MM.1S (cell line): ENCODE data around the gene DSCAML1.

Experiments used
- DNase-seq: peaks from one replicate; pipeline ENCODE4 v3.0.0-alpha.2; 2015
- H2AFZ ChIP-seq: fragments of 300-600 bp; sonication (generic); 2 replicates; pipeline ENCODE4 v1.6.0; 2016; ENCODE audit warnings: antibody characterized with exemption, low read length
- H3F3A ChIP-seq: fragments of 300-600 bp; sonication (generic); 2 replicates; pipeline ENCODE4 v1.6.1; 2016; ENCODE audit warnings: mild to moderate bottlenecking, antibody characterized with exemption, low read length, moderate library complexity, mixed read lengths; ENCODE audit not compliant: insufficient read depth
- H3K27ac ChIP-seq: fragments of 300-600 bp; sonication (generic); 2 replicates; pipeline ENCODE4 v1.5.1; 2016; ENCODE audit warnings: mild to moderate bottlenecking, low read length
- H3K27me3 ChIP-seq: fragments of 300-600 bp; sonication (generic); replicated peaks from 2 replicates; pipeline ENCODE4 v1.6.0; 2016; ENCODE audit warnings: low read length; ENCODE audit not compliant: insufficient read depth
- H3K36me3 ChIP-seq: fragments of 300-600 bp; sonication (generic); replicated peaks from 2 replicates; pipeline ENCODE4 v1.6.1; 2016; ENCODE audit warnings: mild to moderate bottlenecking, low read length, mixed read lengths; ENCODE audit not compliant: insufficient read depth
- H3K4me1 ChIP-seq: fragments of 300-600 bp; sonication (generic); 2 replicates; pipeline ENCODE4 v1.6.1; 2016; ENCODE audit warnings: low read length, mixed read lengths
- H3K4me2 ChIP-seq: fragments of 300-600 bp; sonication (generic); 2 replicates; pipeline ENCODE4 v1.6.0; 2016; ENCODE audit warnings: low read depth, low read length
- H3K4me3 ChIP-seq: fragments of 300-600 bp; sonication (generic); 2 replicates; pipeline ENCODE4 v1.5.1; 2016; ENCODE audit warnings: low read length, mixed read lengths
- H3K79me2 ChIP-seq: fragments of 300-600 bp; sonication (generic); 2 replicates; pipeline ENCODE4 v1.6.1; 2016; ENCODE audit warnings: mixed run types, low read length, mixed read lengths
- H3K9ac ChIP-seq: fragments of 300-600 bp; sonication (generic); 2 replicates; pipeline ENCODE4 v1.6.1; 2016; ENCODE audit warnings: low read length, mixed read lengths
- H3K9me2 ChIP-seq: fragments of 300-600 bp; sonication (generic); replicated peaks from 2 replicates; pipeline ENCODE4 v1.6.1; 2016; ENCODE audit warnings: mild to moderate bottlenecking, low read length, mixed read lengths; ENCODE audit not compliant: insufficient read depth
- H3K9me3 ChIP-seq: fragments of 300-600 bp; sonication (generic); replicated peaks from 2 replicates; pipeline ENCODE4 v1.6.1; 2016; ENCODE audit warnings: mild to moderate bottlenecking, low read length, mixed read lengths; ENCODE audit not compliant: insufficient read depth
- H4K20me1 ChIP-seq: fragments of 300-600 bp; sonication (generic); 2 replicates; pipeline ENCODE4 v1.6.1; 2016; ENCODE audit warnings: mild to moderate bottlenecking, low read length, moderate library complexity, mixed read lengths; ENCODE audit not compliant: insufficient read depth
- CTCF ChIP-seq: fragments of 300-600 bp; sonication (generic); IDR thresholded peaks from 2 replicates; pipeline ENCODE4 v1.5.1; 2016; ENCODE audit warnings: antibody characterized with exemption, low read length, mixed read lengths
- EZH2 ChIP-seq: fragments of 300-600 bp; sonication (generic); optimal IDR thresholded peaks from 2 replicates; pipeline ENCODE3; 2017; ENCODE audit warnings: low read depth, mild to moderate bottlenecking, antibody characterized with exemption, low read length, mixed read lengths
- EZH2phosphoT487 ChIP-seq: fragments of 300-600 bp; sonication (generic); IDR thresholded peaks from 2 replicates; pipeline ENCODE4 v1.6.1; 2018; ENCODE audit warnings: antibody characterized with exemption, low read length

The DSCAML1 gene

GRCh38 chr11:117412176-117412575, 384.8 kb downstream of the DSCAML1 start:
- H3K9me3 ChIP-seq, result no peaks in the 10 kb centered on the region
- no peak for DNase-seq
- no peak overlapping the region for H3K4me3 ChIP-seq
- no peaks in the 10 kb centered on the region for H3K36me3 ChIP-seq
- no peaks in the 10 kb centered on the region for H3K27me3 ChIP-seq
- no peaks in the 10 kb centered on the region for H3K4me1 ChIP-seq
- no peaks in the 10 kb centered on the region for H4K20me1 ChIP-seq
- no peak overlapping the region for H2AFZ ChIP-seq
- no peaks in the 10 kb centered on the region for H3F3A ChIP-seq
- H3K4me2 ChIP-seq, result no peak overlapping the region
- H3K9me2 ChIP-seq, result no peaks in the 10 kb centered on the region
- TF ChIP-seq EZH2 (no peak), CTCF (no peak), EZH2phosphoT487 (no peak)
- no peak overlapping the region for H3K9ac ChIP-seq
- no peaks in the 10 kb centered on the region for H3K79me2 ChIP-seq
- no peak overlapping the region for H3K27ac ChIP-seq

- no peak for TF ChIP-seq CTCF
- no peak for TF ChIP-seq EZH2phosphoT487
- TF ChIP-seq EZH2, result no peak
- Histone ChIP-seq H2AFZ (no peak overlapping the region), H3K9me3 (no peaks in the 10 kb centered on the region), H3K4me2 (no peak overlapping the region), H4K20me1 (no peaks in the 10 kb centered on the region), H3K27me3 (no peaks in the 10 kb centered on the region), H3K36me3 (no peaks in the 10 kb centered on the region), H3F3A (no peaks in the 10 kb centered on the region), H3K9me2 (no peaks in the 10 kb centered on the region), H3K4me3 (no peak overlapping the region), H3K27ac (no peak overlapping the region), H3K9ac (no peak overlapping the region), H3K4me1 (no peaks in the 10 kb centered on the region), H3K79me2 (no peaks in the 10 kb centered on the region)
- DNase-seq, result no peak
These were observed 385.3 kb downstream of the DSCAML1 start for GRCh38 chr11:117411736-117412135.

DNA sequence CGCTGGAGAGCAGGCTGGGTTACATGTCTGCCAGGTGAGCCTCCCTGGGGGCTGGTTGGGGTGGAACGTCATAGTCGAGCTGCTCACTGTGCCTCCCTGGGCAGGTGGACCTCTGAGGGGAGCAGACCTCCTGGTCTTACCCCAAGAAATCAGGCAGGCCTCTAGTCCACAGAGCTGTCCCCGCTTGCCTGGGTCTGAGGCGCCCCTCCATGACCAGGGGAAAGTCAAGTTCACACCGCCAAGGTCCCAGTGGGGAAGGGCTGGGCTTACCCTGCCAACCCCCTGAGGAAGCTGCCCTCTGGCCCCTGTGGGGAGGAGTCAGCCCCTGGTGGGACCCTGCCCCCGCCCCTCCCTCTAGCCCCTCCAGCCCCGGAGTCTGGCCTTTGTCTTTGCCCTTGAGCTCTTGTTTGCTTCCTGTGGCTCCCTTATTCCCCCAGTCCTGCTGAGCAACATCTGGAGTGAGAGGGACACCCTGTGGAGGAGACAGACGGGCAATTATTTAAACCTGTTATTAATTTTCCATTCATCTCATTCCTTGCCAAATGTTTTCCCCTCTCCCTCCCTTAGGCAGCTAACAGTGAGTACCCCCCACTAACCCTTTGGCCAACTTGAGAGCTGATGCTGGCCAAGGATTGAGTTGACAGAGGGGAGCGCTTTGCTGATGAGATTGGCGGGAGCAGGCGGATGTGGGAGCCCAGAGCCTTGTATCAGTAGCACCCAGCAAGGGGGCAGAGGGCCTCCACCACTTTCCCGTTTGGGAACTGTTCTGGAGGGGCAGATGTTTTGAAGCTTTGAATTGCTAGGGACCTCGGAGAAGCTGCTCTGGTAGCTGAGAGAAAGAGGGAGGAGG, 385.9 kb downstream of the DSCAML1 start:
- no peak overlapping the region for H3K4me2 ChIP-seq
- H3F3A ChIP-seq, result no peaks in the 10 kb centered on the region
- H3K27me3 ChIP-seq, result no peaks in the 10 kb centered on the region
- no peak overlapping the region for H3K27ac ChIP-seq
- no peaks in the 10 kb centered on the region for H3K9me2 ChIP-seq
- H3K4me1 ChIP-seq, result no peaks in the 10 kb centered on the region
- H4K20me1 ChIP-seq, result no peaks in the 10 kb centered on the region
- H2AFZ ChIP-seq, result no peak overlapping the region
- no peak overlapping the region for H3K9ac ChIP-seq
- TF ChIP-seq CTCF (no peak), EZH2 (no peak), EZH2phosphoT487 (no peak)
- H3K4me3 ChIP-seq, result no peak overlapping the region
- DNase-seq, result no peak
- H3K36me3 ChIP-seq, result no peaks in the 10 kb centered on the region
- H3K79me2 ChIP-seq, result no peaks in the 10 kb centered on the region
- H3K9me3 ChIP-seq, result no peaks in the 10 kb centered on the region
